Ishikawa (cell line): ENCODE results near the gene DHRS13.

Experiments used
- CEBPB ChIP-seq: IDR thresholded peaks from 2 replicates; pipeline ENCODE4 v1.6.1; 2012
- CREB1 ChIP-seq: IDR thresholded peaks from 2 replicates; pipeline ENCODE4 v1.6.1; 2012; ENCODE audit warnings: low read depth
- EGR1 ChIP-seq: IDR thresholded peaks from 2 replicates; pipeline ENCODE4 v1.6.1; 2012
- EP300 ChIP-seq: IDR thresholded peaks from 2 replicates; pipeline ENCODE4 v1.6.1; 2012; ENCODE audit warnings: borderline replicate concordance
- FOXM1 ChIP-seq: IDR thresholded peaks from 2 replicates; pipeline ENCODE4 v1.6.1; 2012; ENCODE audit warnings: low read depth, borderline replicate concordance
- NFIC ChIP-seq: IDR thresholded peaks from 2 replicates; pipeline ENCODE4 v1.6.1; 2012
- RAD21 ChIP-seq: IDR thresholded peaks from 2 replicates; pipeline ENCODE4 v1.6.1; 2012; ENCODE audit warnings: low read depth
- REST ChIP-seq: IDR thresholded peaks from 2 replicates; pipeline ENCODE4 v1.6.1; 2012; ENCODE audit warnings: low read depth, mild to moderate bottlenecking
- TAF1 ChIP-seq: IDR thresholded peaks from 2 replicates; pipeline ENCODE4 v1.6.1; 2012; ENCODE audit warnings: low read depth, mild to moderate bottlenecking
- TCF12 ChIP-seq: IDR thresholded peaks from 2 replicates; pipeline ENCODE4 v1.6.1; 2012; ENCODE audit warnings: low read depth
- TEAD4 ChIP-seq: IDR thresholded peaks from 2 replicates; pipeline ENCODE4 v1.6.1; 2012
- YY1 ChIP-seq: IDR thresholded peaks from 2 replicates; pipeline ENCODE4 v1.6.1; 2012; ENCODE audit warnings: low read depth
- ZBTB7A ChIP-seq: IDR thresholded peaks from 2 replicates; pipeline ENCODE4 v1.6.1; 2012; ENCODE audit warnings: low read depth
- TF ChIP-seq, protein P1 (sequence below): IDR thresholded peaks from 2 replicates; pipeline ENCODE4 v1.6.1; 2012
- TF ChIP-seq, protein P2 (sequence below): IDR thresholded peaks from 2 replicates; pipeline ENCODE4 v1.6.1; 2012

DHRS13 gene

DNA sequence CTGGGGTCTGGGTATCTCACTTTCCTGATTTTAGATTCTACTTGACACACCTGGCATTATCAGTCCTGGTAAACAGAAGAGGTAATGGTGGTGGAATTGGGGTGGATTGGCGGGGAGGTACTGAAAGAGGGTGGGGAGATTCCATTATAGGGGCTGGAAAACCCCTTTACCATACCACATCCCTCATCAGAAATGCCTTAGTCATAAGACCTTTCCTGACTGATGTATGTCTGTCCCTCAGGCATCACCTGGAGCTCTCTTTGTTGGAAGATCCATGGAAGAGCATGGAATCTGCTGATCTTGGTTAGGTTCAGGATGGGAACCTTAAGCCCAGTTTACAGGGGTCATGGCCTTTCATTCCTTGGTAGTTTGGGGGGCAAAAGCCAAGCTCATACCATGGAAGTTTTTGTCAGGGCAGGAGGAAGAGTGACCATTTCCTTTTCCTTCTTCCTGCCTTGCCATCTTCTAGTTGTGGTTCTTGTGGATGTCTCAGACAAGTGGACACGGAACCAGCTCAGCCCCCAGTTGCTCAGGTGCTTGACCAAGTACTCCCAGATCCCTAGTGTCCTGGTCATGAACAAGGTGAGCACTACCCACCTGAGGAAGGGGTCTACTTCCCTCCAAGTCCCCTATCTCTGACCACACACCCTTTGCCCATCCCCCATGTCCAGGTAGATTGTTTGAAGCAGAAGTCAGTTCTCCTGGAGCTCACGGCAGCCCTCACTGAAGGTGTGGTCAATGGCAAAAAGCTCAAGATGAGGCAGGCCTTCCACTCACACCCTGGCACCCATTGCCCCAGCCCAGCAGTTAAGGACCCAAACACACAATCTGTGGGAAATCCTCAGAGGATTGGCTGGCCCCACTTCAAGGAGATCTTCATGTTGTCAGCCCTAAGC is 44.7 kb downstream of the DHRS13 start:
- TF ChIP-seq TEAD4 (no peak), ZBTB7A (no peak), RAD21 (no peak), EP300 (no peak), EGR1 (no peak), TCF12 (no peak), NFIC (no peak), CREB1 (no peak), FOXM1 (no peak), CEBPB (no peak), REST (no peak), TAF1 (no peak)
- TF ChIP-seq, protein P1, sequence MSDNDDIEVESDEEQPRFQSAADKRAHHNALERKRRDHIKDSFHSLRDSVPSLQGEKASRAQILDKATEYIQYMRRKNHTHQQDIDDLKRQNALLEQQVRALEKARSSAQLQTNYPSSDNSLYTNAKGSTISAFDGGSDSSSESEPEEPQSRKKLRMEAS, result no peak
- TF ChIP-seq, protein P2, sequence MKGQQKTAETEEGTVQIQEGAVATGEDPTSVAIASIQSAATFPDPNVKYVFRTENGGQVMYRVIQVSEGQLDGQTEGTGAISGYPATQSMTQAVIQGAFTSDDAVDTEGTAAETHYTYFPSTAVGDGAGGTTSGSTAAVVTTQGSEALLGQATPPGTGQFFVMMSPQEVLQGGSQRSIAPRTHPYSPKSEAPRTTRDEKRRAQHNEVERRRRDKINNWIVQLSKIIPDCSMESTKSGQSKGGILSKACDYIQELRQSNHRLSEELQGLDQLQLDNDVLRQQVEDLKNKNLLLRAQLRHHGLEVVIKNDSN, result no peak

GRCh38 chr17:28856028-28856574 is 46.8 kb downstream of the DHRS13 start:
- TF ChIP-seq FOXM1 (no peak), RAD21 (no peak), EP300 (no peak), REST (no peak), TEAD4 (no peak), NFIC (no peak), ZBTB7A (no peak), CREB1 (no peak), TCF12 (no peak), EGR1 (no peak), TAF1 (no peak), CEBPB (no peak), YY1 (no peak)
- TF ChIP-seq, protein P2, result no peak
- TF ChIP-seq, protein P1, result no peak

DNA sequence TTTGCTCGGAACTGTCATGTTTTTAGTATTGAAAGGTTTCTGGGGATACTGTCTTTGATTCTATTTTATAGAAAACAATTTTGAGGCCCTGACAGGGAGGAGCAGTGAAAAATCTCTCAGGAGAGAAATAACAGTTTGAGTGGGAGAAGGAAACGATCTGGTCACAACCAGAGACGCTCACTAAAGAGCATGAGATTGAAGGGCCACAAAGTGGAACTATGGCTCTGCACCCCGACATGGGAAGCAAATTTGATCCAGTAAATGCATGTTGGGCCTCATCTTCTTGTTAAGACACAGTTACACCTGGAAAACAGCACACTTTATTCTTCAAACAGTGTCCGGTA is 47.6 kb downstream of the DHRS13 start:
- TF ChIP-seq YY1, result no peak
- no peak for TF ChIP-seq FOXM1
- TF ChIP-seq, protein P1, result no peak
- TF ChIP-seq, protein P2, result no peak
- no peak for TF ChIP-seq TCF12
- TF ChIP-seq ZBTB7A, result no peak
- no peak for TF ChIP-seq EP300
- no peak for TF ChIP-seq TAF1
- no peak for TF ChIP-seq CREB1
- no peak for TF ChIP-seq NFIC
- TF ChIP-seq EGR1, result no peak
- TF ChIP-seq TEAD4, result no peak
- no peak for TF ChIP-seq REST
- no peak for TF ChIP-seq RAD21
- TF ChIP-seq CEBPB, result no peak
